Left lung (tissue), 10 donors: ENCODE measurements around the gene BROX. TPM values are rescaled to one million over a fixed set of nuclear protein-coding genes. Genes with fewer than 3 reads are reported as not detected.

ENCODE experiments used
- ATAC-seq: fragments of 200-7000 bp; cut with Tn5 transposase; one replicate; pipeline ENCODE4 v1.9.1; 2020; ENCODE audit warnings: moderate library complexity
- DNase-seq, 4 donors: peaks; one replicate each; pipeline ENCODE4 v3.0.0-alpha.2; 2013 to 2020
- H3K27ac ChIP-seq, 2 donors: fragments of 200-600 bp; sonication (generic) in 1 of 2; one replicate each; pipeline versions ENCODE4 v1.5.0 to v1.8.0; 2020 to 2021
- H3K27me3 ChIP-seq, 2 donors: fragments of 200-600 bp; sonication (generic) in 1 of 2; one replicate each; pipeline versions ENCODE4 v1.5.0 to v1.8.0; 2020 to 2021
- H3K36me3 ChIP-seq, 2 donors: fragments of 200-600 bp; sonication (generic) in 1 of 2; one replicate each; pipeline versions ENCODE4 v1.5.0 to v1.8.0; 2020 to 2021
- H3K4me1 ChIP-seq, 2 donors: fragments of 200-600 bp; one replicate each; pipeline ENCODE4 v1.8.0; 2021
- H3K4me3 ChIP-seq, 2 donors: fragments of 200-600 bp; sonication (generic) in 1 of 2; one replicate each; pipeline versions ENCODE4 v1.5.0 to v1.8.0; 2020 to 2021; ENCODE audit warnings: mild to moderate bottlenecking in 1 of 2
- H3K9me3 ChIP-seq, 2 donors: fragments of 200-600 bp; sonication (generic) in 1 of 2; one replicate each; pipeline versions ENCODE4 v1.5.0 to v1.8.0; 2020 to 2021
- CTCF ChIP-seq, 2 donors: fragments of 200-600 bp; sonication (generic) in 1 of 2; IDR thresholded peaks; one replicate each; pipeline versions ENCODE4 v1.5.0 to v1.8.0; 2021; ENCODE audit warnings: antibody characterized with exemption in 2 of 2
- intact Hi-C, 2 donors: fragments of 100-400 bp; cut with DNase I; formaldehyde crosslinking; loops; one replicate each; pipeline versions ENCODE4 v1.11.2 to v1.14.2; 2022
- polyA plus RNA-seq, 6 donors: library from polyadenylated mRNA; unstranded; fragments of 120-200 nt; gene quantifications; one replicate each; pipeline ENCODE4 v1.2.1, GENCODE V29; 2013; ENCODE audit not compliant: insufficient read length in 6 of 6
- total RNA-seq, 2 donors: library from RNA; stranded (reverse); fragmentation: NEBNext Ultra II Directional; extraction: Animal tissue kit (Norgen Biotek cat#: 25700); gene quantifications; one replicate each; pipeline ENCODE4 v1.2.1, GENCODE V29; 2021
- donor health status: DM: no; HTN: yes; CAD: no.
- donor health status: DM: no; HTN: no; CAD: no.

BROX gene
- total and polyA plus RNA-seq, 8 donors = 41.4 to 52.6 (median 47.2) TPM

GRCh38 chr1:222728746-222729145, 16.4 kb downstream of the BROX start:
- no peak overlapping the region for H3K4me3 ChIP-seq
- ATAC-seq (no peak), DNase-seq (no peak)
- H3K27ac ChIP-seq = no peak overlapping the region
- H3K36me3 ChIP-seq = peaks cover 5 to 99% of the 10 kb centered on the region in 2 donors
- intact Hi-C loops = no loop called here
- no peaks in the 10 kb centered on the region for H3K27me3 ChIP-seq
- H3K4me1 ChIP-seq = no peaks in the 10 kb centered on the region
- H3K9me3 ChIP-seq = no peaks in the 10 kb centered on the region
- TF ChIP-seq CTCF (IDR thresholded peaks at IDR 0.05) = no peak

DNA sequence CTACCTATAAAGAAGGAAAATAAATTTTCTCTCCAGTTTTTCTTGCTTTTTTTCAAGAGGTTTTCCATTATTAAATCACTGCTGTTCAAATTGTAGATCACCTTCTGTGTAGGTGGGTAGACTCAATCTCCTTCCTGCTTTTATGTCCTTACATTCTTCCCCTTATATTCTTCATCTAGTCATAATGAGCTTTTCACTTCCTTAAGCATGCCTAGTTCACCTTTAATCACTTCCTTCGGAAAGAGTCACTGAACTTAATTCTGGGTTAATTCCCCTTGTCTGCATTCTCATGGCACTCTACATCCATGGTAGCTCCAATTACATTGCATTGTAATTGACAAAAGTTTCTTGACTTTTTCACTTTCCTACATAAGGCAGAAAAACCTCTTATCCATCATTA, 18.5 kb downstream of the BROX start:
- DNase-seq = no peak
- intact Hi-C loops = loop anchor here in 1 of 2 donors (10.0 kb wide), 1 partner anchor 354 kb away; no protein-coding TSS in a partner anchor
- no peak overlapping the region for H3K4me3 ChIP-seq
- no peaks in the 10 kb centered on the region for H3K27me3 ChIP-seq
- no peaks in the 10 kb centered on the region for H3K9me3 ChIP-seq
- peaks cover 5 to 99% of the 10 kb centered on the region in 2 donors for H3K36me3 ChIP-seq
- no peak for TF ChIP-seq CTCF (IDR thresholded peaks at IDR 0.05)
- ATAC-seq = no peak
- no peak overlapping the region for H3K27ac ChIP-seq
- no peaks in the 10 kb centered on the region for H3K4me1 ChIP-seq

DNA sequence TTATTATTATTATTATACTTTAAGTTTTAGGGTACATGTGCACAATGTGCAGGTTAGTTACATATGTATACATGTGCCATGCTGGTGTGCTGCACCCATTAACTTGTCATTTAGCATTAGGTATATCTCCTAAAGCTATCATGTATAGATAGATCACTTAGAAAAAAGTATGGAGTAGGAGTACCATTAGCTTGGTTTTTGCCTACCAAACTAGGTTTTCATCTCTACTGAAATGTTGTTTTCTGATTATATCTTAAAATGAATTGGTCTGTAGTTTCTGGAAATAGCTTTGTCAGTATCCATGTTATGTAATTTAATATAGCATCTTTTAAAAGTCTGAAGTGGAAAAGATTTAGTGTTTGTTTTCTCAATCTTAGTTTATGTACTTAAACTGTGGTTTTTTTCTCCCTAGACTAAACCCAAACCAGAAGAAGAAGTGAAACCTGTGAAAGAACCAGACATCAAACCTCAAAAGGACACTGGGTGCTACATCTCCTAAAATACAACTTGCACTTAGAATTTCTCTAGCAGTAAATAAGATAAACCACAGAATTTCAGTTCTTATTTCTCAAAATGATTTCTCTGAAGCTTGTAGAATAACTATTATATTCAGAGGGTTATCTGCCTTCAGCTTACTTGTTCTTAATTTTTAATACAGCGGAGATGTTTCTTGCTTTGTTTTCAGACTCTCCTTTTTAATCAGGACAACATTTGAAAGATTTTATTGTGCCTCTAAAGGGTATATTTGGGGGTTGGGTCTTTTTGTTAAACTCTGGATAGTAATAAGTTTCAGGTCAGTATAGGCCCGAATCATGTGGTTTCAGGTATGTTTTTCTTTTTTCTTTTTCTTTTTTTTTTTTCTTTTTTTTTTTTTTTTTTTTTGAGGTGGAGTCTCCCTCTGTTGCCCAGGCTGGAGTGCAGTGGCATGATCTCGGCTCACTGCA, 20.1 kb downstream of the BROX start:
- Histone ChIP-seq H3K27me3 (no peaks in the 10 kb centered on the region), H3K27ac (no peak overlapping the region), H3K4me3 (no peak overlapping the region), H3K9me3 (no peaks in the 10 kb centered on the region), H3K36me3 (peaks cover 5 to 91% of the 10 kb centered on the region in 2 donors), H3K4me1 (no peaks in the 10 kb centered on the region)
- DNase-seq (no peak), ATAC-seq (no peak)
- no peak for TF ChIP-seq CTCF (IDR thresholded peaks at IDR 0.05)
- intact Hi-C loops = loop anchor here in 1 of 2 donors (10.0 kb wide), 1 partner anchor 352 kb away; no protein-coding TSS in a partner anchor

DNA sequence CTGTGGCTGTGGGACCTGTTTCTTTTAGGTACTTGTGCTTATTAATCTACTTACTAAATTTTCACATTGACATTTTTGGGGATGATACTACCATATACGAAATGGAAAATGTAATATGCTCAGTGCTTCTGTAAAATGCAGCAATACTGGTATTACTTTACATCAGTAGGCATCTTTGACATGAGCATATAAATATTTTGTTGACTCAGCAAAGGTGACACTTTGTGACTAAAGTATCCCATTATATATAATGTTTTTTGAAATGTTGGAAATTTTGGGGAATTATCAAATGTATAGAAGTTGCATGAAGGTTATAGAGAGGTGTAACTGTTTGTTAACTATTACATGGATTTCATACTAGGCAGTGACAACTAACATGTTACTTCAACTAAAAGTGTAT, 22.4 kb downstream of the BROX start:
- peaks cover 2 to 68% of the 10 kb centered on the region in 2 donors for H3K36me3 ChIP-seq
- no peak for TF ChIP-seq CTCF (IDR thresholded peaks at IDR 0.05)
- no peak overlapping the region for H3K4me3 ChIP-seq
- H3K4me1 ChIP-seq = no peaks in the 10 kb centered on the region
- intact Hi-C loops = loop anchor here in 1 of 2 donors (10.0 kb wide), 1 partner anchor 350 kb away; no protein-coding TSS in a partner anchor
- no peak for ATAC-seq
- H3K27me3 ChIP-seq = no peaks in the 10 kb centered on the region
- DNase-seq = no peak
- H3K9me3 ChIP-seq = no peaks in the 10 kb centered on the region
- H3K27ac ChIP-seq = no peak overlapping the region

DNA sequence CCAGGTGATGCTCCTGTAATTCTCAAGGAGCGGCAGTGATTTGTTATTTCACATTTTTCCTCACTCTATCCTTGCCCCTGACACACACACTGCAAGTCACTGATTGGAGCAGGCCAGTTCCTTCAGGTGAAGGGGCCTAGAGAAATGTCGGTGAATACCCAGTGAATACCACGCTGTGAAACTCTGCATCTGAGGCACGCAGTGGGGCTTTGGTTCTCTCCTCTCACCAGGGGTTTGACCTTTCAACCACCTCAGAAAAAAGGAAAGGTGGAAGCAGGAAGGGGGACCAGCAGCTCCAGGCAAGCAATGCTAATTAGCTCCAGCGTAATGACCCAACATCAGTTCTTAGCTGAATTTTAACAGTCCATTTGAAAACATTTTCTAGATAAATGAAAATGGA, 24.1 kb downstream of the BROX start:
- Histone ChIP-seq H3K4me3 (no peak overlapping the region), H3K9me3 (no peaks in the 10 kb centered on the region), H3K4me1 (no peaks in the 10 kb centered on the region), H3K27me3 (no peaks in the 10 kb centered on the region), H3K27ac (no peak overlapping the region), H3K36me3 (peaks cover 0 to 51% of the 10 kb centered on the region in 2 donors)
- TF ChIP-seq CTCF (IDR thresholded peaks at IDR 0.05) = no peak
- intact Hi-C loops = loop anchor here in 1 of 2 donors (10.0 kb wide), 1 partner anchor 348 kb away; no protein-coding TSS in a partner anchor
- DNase-seq = no peak
- peak; percentile 23 for ATAC-seq
